PC-3 (cell line): ENCODE results near the gene ADAMTSL1. TPM values are rescaled to one million over a fixed set of nuclear protein-coding genes. Genes with fewer than 3 reads are reported as not detected.

Source experiments
- ATAC-seq: fragments of 200-7000 bp; cut with Tn5 transposase; 2 replicates; pipeline ENCODE4 v1.9.1; 2020; ENCODE audit warnings: mild to moderate bottlenecking, moderate library complexity
- BruUV-seq: library from RNA; stranded (reverse); fragments of 400-500 nt; replicated peaks from 2 replicates; lab custom pipeline; 2021; lab: Mats Ljungman, UMichigan
- CTCF ChIA-PET: fragments of 300-600 bp; sonication (Branson Sonifier 250); formaldehyde crosslinking; loops from one replicate; lab custom pipeline; 2022; ENCODE audit warnings: antibody characterized with exemption; lab: Charles Lee
- POLR2A ChIA-PET: fragments of 300-600 bp; sonication (Branson Sonifier 250); formaldehyde crosslinking; loops from one replicate; lab custom pipeline; 2022; ENCODE audit warnings: antibody characterized with exemption; ENCODE audit not compliant: unreplicated experiment; lab: Charles Lee
- DNase-seq: peaks from one replicate; pipeline ENCODE4 v3.0.0-alpha.2; 2015
- H2AFZ ChIP-seq: fragments of 300-600 bp; sonication (generic); 2 replicates; pipeline ENCODE4 v1.6.0; 2016; ENCODE audit warnings: antibody characterized with exemption, low read length
- H3F3A ChIP-seq: fragments of 300-600 bp; sonication (generic); one replicate; pipeline ENCODE4 v1.6.0; 2017; ENCODE audit warnings: antibody characterized with exemption, low read length, control low read depth, mild to moderate bottlenecking; ENCODE audit not compliant: unreplicated experiment
- H3K27ac ChIP-seq: fragments of 300-600 bp; sonication (generic); 2 replicates; pipeline ENCODE4 v1.5.1; 2016; ENCODE audit warnings: mild to moderate bottlenecking, low read length
- H3K27me3 ChIP-seq: fragments of 300-600 bp; sonication (generic); 2 replicates; pipeline ENCODE4 v1.6.1; 2016; ENCODE audit warnings: low read length, mixed read lengths
- H3K36me3 ChIP-seq: fragments of 300-600 bp; sonication (generic); 2 replicates; pipeline ENCODE4 v1.6.1; 2016; ENCODE audit warnings: low read depth, mixed run types, low read length, mixed read lengths
- H3K4me1 ChIP-seq: fragments of 300-600 bp; sonication (generic); 2 replicates; pipeline ENCODE4 v1.5.1; 2016; ENCODE audit warnings: low read length; ENCODE audit not compliant: insufficient read depth
- H3K4me2 ChIP-seq: fragments of 300-600 bp; sonication (generic); 2 replicates; pipeline ENCODE4 v1.6.0; 2016; ENCODE audit warnings: low read length
- H3K4me3 ChIP-seq: fragments of 300-600 bp; sonication (generic); 2 replicates; pipeline ENCODE4 v1.5.1; 2016; ENCODE audit warnings: mild to moderate bottlenecking, low read length, mixed read lengths
- H3K79me2 ChIP-seq: fragments of 300-600 bp; sonication (generic); 2 replicates; pipeline ENCODE4 v1.6.1; 2017; ENCODE audit warnings: low read length, mixed read lengths
- H3K9ac ChIP-seq: fragments of 300-600 bp; sonication (generic); 2 replicates; pipeline ENCODE4 v1.6.0; 2016; ENCODE audit warnings: mild to moderate bottlenecking, low read length
- H3K9me2 ChIP-seq: fragments of 300-600 bp; sonication (generic); replicated peaks from 2 replicates; pipeline ENCODE4 v1.6.1; 2016; ENCODE audit warnings: mixed run types, low read length, mixed read lengths
- H3K9me3 ChIP-seq: fragments of 300-600 bp; sonication (generic); 2 replicates; pipeline ENCODE4 v1.6.1; 2016; ENCODE audit warnings: low read length, mixed read lengths
- H4K20me1 ChIP-seq: fragments of 300-600 bp; sonication (generic); 2 replicates; pipeline ENCODE4 v1.6.1; 2016; ENCODE audit warnings: low read length, mixed read lengths
- CTCF ChIP-seq: fragments of 300-600 bp; sonication (generic); conservative IDR thresholded peaks from 2 replicates; pipeline ENCODE4 v1.5.1; 2017; ENCODE audit warnings: antibody characterized with exemption, low read depth, mild to moderate bottlenecking, low read length
- EZH2 ChIP-seq: fragments of 300-600 bp; sonication (generic); IDR thresholded peaks from one replicate; pipeline ENCODE4 v1.6.1; 2017; ENCODE audit warnings: antibody characterized with exemption, mild to moderate bottlenecking, low read length; ENCODE audit not compliant: unreplicated experiment
- EZH2phosphoT487 ChIP-seq: fragments of 300-600 bp; sonication (generic); IDR thresholded peaks from 2 replicates; pipeline ENCODE4 v1.6.1; 2018; ENCODE audit warnings: mild to moderate bottlenecking, antibody characterized with exemption, low read length, borderline replicate concordance
- intact Hi-C: fragments of 100-400 bp; cut with micrococcal nuclease; formaldehyde crosslinking; loops from 2 replicates; pipeline ENCODE4 v1.9.0; 2023
- total RNA-seq: library from RNA; depleted of rRNA; stranded (reverse); fragments of >200 nt; gene quantifications from 2 replicates; pipeline ENCODE4 v1.2.3, GENCODE V29; 2014

The ADAMTSL1 gene
- total RNA-seq, 1 experiment from 2014 or later = 0.26 TPM

GRCh38 chr9:18478501-18479361, 4.8 kb downstream of the ADAMTSL1 start:
- TSS peak; percentile 71 for BruUV-seq
- DNase-seq = peak; percentile 90

GRCh38 chr9:18479405-18479804, 5.5 kb downstream of the ADAMTSL1 start:
- Histone ChIP-seq H2AFZ (no peak overlapping the region; the same call in 1 of the 2 replicates), H3K4me3 (peak overlapping the region; percentile 5; the same call in 1 of the 2 replicates), H3K9me2 (no peaks in the 10 kb centered on the region), H4K20me1 (no peaks in the 10 kb centered on the region), H3K9me3 (no peaks in the 10 kb centered on the region), H3K4me2 (peak overlapping the region; percentile 53), H3K36me3 (no peaks in the 10 kb centered on the region), H3K4me1 (peaks cover 71% of the 10 kb centered on the region), H3F3A (peaks cover 16% of the 10 kb centered on the region), H3K79me2 (no peaks in the 10 kb centered on the region), H3K9ac (peak overlapping the region; percentile 80), H3K27me3 (no peaks in the 10 kb centered on the region), H3K27ac (peak overlapping the region; percentile 98)
- no TSS peak for BruUV-seq
- ATAC-seq (peak; percentile 51), DNase-seq (peak; percentile 70)
- ChIA-PET POLR2A (interaction anchor here (0.6 kb wide), 2 partner anchors 21 to 657 kb away, joined by 3 to 7 read pairs; no protein-coding TSS in a partner anchor), CTCF (interaction anchor here (0.6 to 2.1 kb wide), 4 partner anchors 37 to 1050 kb away, joined by 3 to 5 read pairs (median 4); no protein-coding TSS in a partner anchor)
- intact Hi-C loops = loop anchor here (5.0 kb wide), 2 partner anchors 63 to 87 kb away; no protein-coding TSS in a partner anchor
- no peak for TF ChIP-seq EZH2
- TF ChIP-seq EZH2phosphoT487 = no peak
- TF ChIP-seq CTCF = no peak

More at GRCh38 chr9:18478501-18479361, 4.8 kb downstream of the ADAMTSL1 start:
- ATAC-seq = peak; percentile 71
- Histone ChIP-seq H3K79me2 (no peaks in the 10 kb centered on the region), H3K27ac (peak overlapping the region; percentile 98), H3K4me2 (peak overlapping the region; percentile 53), H4K20me1 (no peaks in the 10 kb centered on the region), H3K4me1 (peaks cover 75% of the 10 kb centered on the region), H3K4me3 (no peak overlapping the region), H3K9ac (peak overlapping the region; percentile 80), H3K36me3 (no peaks in the 10 kb centered on the region), H3K9me2 (no peaks in the 10 kb centered on the region), H3F3A (peaks cover 16% of the 10 kb centered on the region), H3K9me3 (no peaks in the 10 kb centered on the region), H3K27me3 (no peaks in the 10 kb centered on the region), H2AFZ (no peak overlapping the region)
- CTCF ChIA-PET = interaction anchor here (1.2 to 2.1 kb wide), 2 partner anchors 36 to 345 kb away, joined by 3 to 5 read pairs; no protein-coding TSS in a partner anchor
- POLR2A ChIA-PET = interaction anchor here (0.6 kb wide), 3 partner anchors 21 to 657 kb away, joined by 3 to 7 read pairs (median 4); no protein-coding TSS in a partner anchor
- TF ChIP-seq EZH2 (no peak), CTCF (no peak), EZH2phosphoT487 (no peak)
- intact Hi-C loops = loop anchor here (5.0 kb wide), 2 partner anchors 64 to 86 kb away; no protein-coding TSS in a partner anchor
